Liver (tissue), 9 donors: ENCODE measurements around the gene SHH. TPM values are rescaled to one million over a fixed set of nuclear protein-coding genes. Genes with fewer than 3 reads are reported as not detected.

ENCODE experiments used
- DNase-seq: peaks from one replicate; pipeline ENCODE4 v3.0.0-alpha.2; 2017; ENCODE audit warnings: low spot score
- H3K27ac ChIP-seq, 2 donors: one replicate each; pipeline ENCODE4 v1.7.0; 2013; ENCODE audit warnings: inconsistent platforms in 2 of 2, low read length in 2 of 2, control low read depth in 1 of 2, low read depth in 1 of 2, mild to moderate bottlenecking in 1 of 2
- H3K27me3 ChIP-seq, 4 donors: one replicate each; pipeline versions ENCODE4 v1.6.1 to v1.7.0; 2013; ENCODE audit warnings: low read length in 3 of 4, inconsistent platforms in 1 of 4, mild to moderate bottlenecking in 1 of 4, moderate library complexity in 1 of 4; ENCODE audit not compliant: control insufficient read depth in 4 of 4, insufficient read depth in 4 of 4
- H3K36me3 ChIP-seq, 4 donors: one replicate each; pipeline versions ENCODE4 v1.6.1 to v1.7.0; 2013; ENCODE audit warnings: low read length in 3 of 4, mild to moderate bottlenecking in 3 of 4, low read depth in 1 of 4, moderate library complexity in 1 of 4; ENCODE audit not compliant: control insufficient read depth in 4 of 4, insufficient read depth in 3 of 4
- H3K4me1 ChIP-seq, 4 donors: one replicate each; pipeline versions ENCODE4 v1.6.1 to v1.7.0; 2013; ENCODE audit warnings: low read length in 3 of 4, mild to moderate bottlenecking in 3 of 4, moderate library complexity in 1 of 4; ENCODE audit not compliant: control insufficient read depth in 4 of 4, insufficient read depth in 4 of 4
- H3K4me3 ChIP-seq, 3 donors: one replicate each; pipeline versions ENCODE4 v1.6.1 to v1.7.0; 2013; ENCODE audit warnings: low read length in 3 of 3, control low read depth in 1 of 3, low read depth in 1 of 3, mild to moderate bottlenecking in 1 of 3
- H3K9ac ChIP-seq, 2 donors: one replicate each; pipeline ENCODE4 v1.7.0; 2013; ENCODE audit warnings: low read length in 2 of 2, mild to moderate bottlenecking in 2 of 2, moderate library complexity in 2 of 2, control low read depth in 1 of 2, low read depth in 1 of 2
- H3K9me3 ChIP-seq, 4 donors: one replicate each; pipeline versions ENCODE4 v1.6.1 to v1.7.0; 2013; ENCODE audit warnings: low read length in 3 of 4; ENCODE audit not compliant: control insufficient read depth in 4 of 4
- EGR1 ChIP-seq, 2 donors: IDR thresholded peaks; 2 replicates each; pipeline ENCODE4 v1.6.1; 2016 to 2018; ENCODE audit warnings: antibody characterized with exemption in 2 of 2, low read depth in 2 of 2
- FOXA1 ChIP-seq: IDR thresholded peaks from 2 replicates; pipeline ENCODE4 v1.6.1; 2016; ENCODE audit warnings: antibody characterized with exemption
- FOXA2 ChIP-seq: IDR thresholded peaks from 2 replicates; pipeline ENCODE4 v1.6.1; 2016; ENCODE audit warnings: antibody characterized with exemption
- GABPA ChIP-seq, 2 donors: IDR thresholded peaks in 1 of 2; conservative IDR thresholded peaks in 1 of 2; 2 replicates each; pipeline ENCODE4 v1.6.1; 2016; ENCODE audit warnings: antibody characterized with exemption in 2 of 2, mild to moderate bottlenecking in 1 of 2, moderate library complexity in 1 of 2
- HNF4A ChIP-seq, 2 donors: conservative IDR thresholded peaks; 2 replicates each; pipeline ENCODE4 v1.6.1; 2016; ENCODE audit warnings: antibody characterized with exemption in 2 of 2, mild to moderate bottlenecking in 2 of 2
- HNF4G ChIP-seq: IDR thresholded peaks from 2 replicates; pipeline ENCODE4 v1.6.1; 2016; ENCODE audit warnings: antibody characterized with exemption
- JUND ChIP-seq, 2 donors: IDR thresholded peaks; 2 replicates each; pipeline ENCODE4 v1.6.1; 2016; ENCODE audit warnings: antibody characterized with exemption in 2 of 2
- NR2F2 ChIP-seq: IDR thresholded peaks from 2 replicates; pipeline ENCODE4 v1.6.1; 2016; ENCODE audit warnings: antibody characterized with exemption
- RXRA ChIP-seq, 2 donors: IDR thresholded peaks; 2 replicates each; pipeline ENCODE4 v1.6.1; 2017 to 2018; ENCODE audit warnings: antibody characterized with exemption in 2 of 2, mild to moderate bottlenecking in 1 of 2
- SP1 ChIP-seq: IDR thresholded peaks from 2 replicates; pipeline ENCODE4 v1.6.1; 2018; ENCODE audit warnings: antibody characterized with exemption, mild to moderate bottlenecking
- YY1 ChIP-seq: IDR thresholded peaks from 2 replicates; pipeline ENCODE4 v1.6.1; 2016; ENCODE audit warnings: antibody characterized with exemption, mild to moderate bottlenecking
- WGBS: extraction: QIAGEN DNeasy Blood & Tissue Kit; methylation state at CpG from one replicate; pipeline ENCODE4 v1.1.7; 2013; 5-methylcytosine and 5-hydroxymethylcytosine counted together
- polyA plus RNA-seq, 2 donors: library from polyadenylated mRNA; stranded (reverse) in 1 of 2; unstranded in 1 of 2; fragments of 200-250 nt in 1 of 2; fragments of >200 nt in 1 of 2; fragmentation: Nextera tagmentation in 1 of 2; extraction: Ambion mirVana in 1 of 2; gene quantifications; one replicate each; pipeline versions ENCODE4 v1.2.1 to v1.2.3, GENCODE V29; 2013 to 2015
- total RNA-seq, 2 donors: library from RNA; depleted of rRNA; stranded (reverse); fragments of >200 nt; gene quantifications; one replicate each; pipeline ENCODE4 v1.2.3, GENCODE V29; 2014
- TF ChIP-seq, protein P1 (sequence below): fragments of 150-350 bp; IDR thresholded peaks from 2 replicates; pipeline ENCODE4 v1.5.1; 2017; ENCODE audit warnings: improper control_type of control experiment, low read depth, low read length; ENCODE audit not compliant: missing input control
- TF ChIP-seq, protein P2 (sequence below): IDR thresholded peaks from 2 replicates; pipeline ENCODE4 v1.6.1; 2016; ENCODE audit warnings: antibody characterized with exemption, mild to moderate bottlenecking
- TF ChIP-seq, protein P3 (sequence below): IDR thresholded peaks from 2 replicates; pipeline ENCODE4 v1.6.1; 2016; ENCODE audit warnings: antibody characterized with exemption
- donor health status: healthy.
- donor health status: healthy.
- donor health status: healthy.
- donor health status: healthy.
- donor health status: healthy.

SHH gene
- total and polyA plus RNA-seq, 4 donors, result 3.9 to 10.0 (median 5.2) TPM

DNA sequence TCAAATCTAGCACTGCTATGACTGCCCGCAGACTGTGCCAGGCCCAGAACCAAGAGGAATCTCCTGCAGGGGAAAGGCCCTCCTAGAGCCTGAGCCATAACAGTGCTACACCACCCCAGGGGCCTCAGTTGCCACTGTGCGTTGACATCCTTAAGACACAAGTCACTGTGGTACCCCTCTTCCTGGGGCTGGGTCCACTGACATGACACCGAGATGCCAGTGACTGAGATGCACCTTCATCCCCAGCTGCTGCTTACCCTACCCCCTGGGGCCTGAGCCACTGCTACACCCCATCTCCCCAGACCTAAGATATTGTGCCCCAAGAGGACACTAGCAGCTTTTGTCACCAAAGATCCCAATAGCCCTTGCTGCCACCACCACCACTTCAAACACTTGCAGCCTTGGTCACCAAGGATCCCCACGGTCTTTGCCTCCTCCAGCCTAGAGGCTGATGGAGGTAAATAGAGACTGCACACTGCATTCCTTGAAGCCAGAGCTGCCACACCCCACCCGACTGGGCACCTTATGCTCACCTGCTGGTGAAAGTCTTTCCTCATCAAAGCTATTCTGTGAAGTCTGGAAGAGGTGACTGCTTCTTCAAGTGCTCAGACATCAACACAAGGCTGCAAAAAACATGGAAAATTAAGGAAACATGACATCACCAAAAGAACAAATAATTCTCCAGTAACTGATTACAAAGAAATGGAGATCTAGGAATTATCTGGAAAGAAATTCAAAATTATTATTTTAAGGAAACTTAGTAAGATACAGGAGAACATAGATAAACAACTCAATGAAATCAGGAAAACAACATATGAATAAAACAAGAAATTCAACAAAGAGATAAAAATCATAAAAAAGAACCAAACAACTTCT, 40.4 kb upstream of the SHH start:
- H3K4me3 ChIP-seq, result no peak overlapping the region
- no peak overlapping the region for H3K27ac ChIP-seq
- H3K9ac ChIP-seq, result no peak overlapping the region
- no peaks in the 10 kb centered on the region for H3K27me3 ChIP-seq
- DNase-seq, result no peak
- H3K36me3 ChIP-seq, result no peaks in the 10 kb centered on the region
- no peak for TF ChIP-seq RXRA (IDR thresholded peaks at IDR 0.05)
- no peak for TF ChIP-seq FOXA2
- TF ChIP-seq, protein P1, sequence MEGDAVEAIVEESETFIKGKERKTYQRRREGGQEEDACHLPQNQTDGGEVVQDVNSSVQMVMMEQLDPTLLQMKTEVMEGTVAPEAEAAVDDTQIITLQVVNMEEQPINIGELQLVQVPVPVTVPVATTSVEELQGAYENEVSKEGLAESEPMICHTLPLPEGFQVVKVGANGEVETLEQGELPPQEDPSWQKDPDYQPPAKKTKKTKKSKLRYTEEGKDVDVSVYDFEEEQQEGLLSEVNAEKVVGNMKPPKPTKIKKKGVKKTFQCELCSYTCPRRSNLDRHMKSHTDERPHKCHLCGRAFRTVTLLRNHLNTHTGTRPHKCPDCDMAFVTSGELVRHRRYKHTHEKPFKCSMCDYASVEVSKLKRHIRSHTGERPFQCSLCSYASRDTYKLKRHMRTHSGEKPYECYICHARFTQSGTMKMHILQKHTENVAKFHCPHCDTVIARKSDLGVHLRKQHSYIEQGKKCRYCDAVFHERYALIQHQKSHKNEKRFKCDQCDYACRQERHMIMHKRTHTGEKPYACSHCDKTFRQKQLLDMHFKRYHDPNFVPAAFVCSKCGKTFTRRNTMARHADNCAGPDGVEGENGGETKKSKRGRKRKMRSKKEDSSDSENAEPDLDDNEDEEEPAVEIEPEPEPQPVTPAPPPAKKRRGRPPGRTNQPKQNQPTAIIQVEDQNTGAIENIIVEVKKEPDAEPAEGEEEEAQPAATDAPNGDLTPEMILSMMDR, result no peak
- no peak for TF ChIP-seq YY1
- no peaks in the 10 kb centered on the region for H3K4me1 ChIP-seq
- WGBS, result 85% methylated on average over 5 of the region's 5 CpGs
- no peaks in the 10 kb centered on the region for H3K9me3 ChIP-seq

DNA sequence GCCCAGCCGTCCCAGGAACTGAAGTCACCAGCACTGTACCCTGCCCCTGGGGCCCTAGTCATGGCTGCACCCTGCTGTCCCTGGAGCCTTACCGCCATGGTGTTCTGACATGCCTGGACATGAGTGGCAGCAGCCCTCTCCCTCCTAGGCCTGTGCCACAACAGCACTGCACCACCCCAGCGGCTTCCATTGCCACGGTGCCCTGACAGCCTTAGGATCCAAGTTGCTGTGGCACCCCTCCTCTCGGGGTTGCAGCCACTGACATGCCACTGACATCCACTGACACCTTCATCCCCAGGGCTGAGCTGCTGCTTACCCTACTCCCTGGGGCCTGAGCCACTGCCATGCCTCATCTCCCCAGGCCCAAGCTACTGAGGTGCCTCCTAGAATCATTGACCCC, 39.6 kb upstream of the SHH start:
- 93% methylated on average over 5 of the region's 5 CpGs for WGBS

DNA sequence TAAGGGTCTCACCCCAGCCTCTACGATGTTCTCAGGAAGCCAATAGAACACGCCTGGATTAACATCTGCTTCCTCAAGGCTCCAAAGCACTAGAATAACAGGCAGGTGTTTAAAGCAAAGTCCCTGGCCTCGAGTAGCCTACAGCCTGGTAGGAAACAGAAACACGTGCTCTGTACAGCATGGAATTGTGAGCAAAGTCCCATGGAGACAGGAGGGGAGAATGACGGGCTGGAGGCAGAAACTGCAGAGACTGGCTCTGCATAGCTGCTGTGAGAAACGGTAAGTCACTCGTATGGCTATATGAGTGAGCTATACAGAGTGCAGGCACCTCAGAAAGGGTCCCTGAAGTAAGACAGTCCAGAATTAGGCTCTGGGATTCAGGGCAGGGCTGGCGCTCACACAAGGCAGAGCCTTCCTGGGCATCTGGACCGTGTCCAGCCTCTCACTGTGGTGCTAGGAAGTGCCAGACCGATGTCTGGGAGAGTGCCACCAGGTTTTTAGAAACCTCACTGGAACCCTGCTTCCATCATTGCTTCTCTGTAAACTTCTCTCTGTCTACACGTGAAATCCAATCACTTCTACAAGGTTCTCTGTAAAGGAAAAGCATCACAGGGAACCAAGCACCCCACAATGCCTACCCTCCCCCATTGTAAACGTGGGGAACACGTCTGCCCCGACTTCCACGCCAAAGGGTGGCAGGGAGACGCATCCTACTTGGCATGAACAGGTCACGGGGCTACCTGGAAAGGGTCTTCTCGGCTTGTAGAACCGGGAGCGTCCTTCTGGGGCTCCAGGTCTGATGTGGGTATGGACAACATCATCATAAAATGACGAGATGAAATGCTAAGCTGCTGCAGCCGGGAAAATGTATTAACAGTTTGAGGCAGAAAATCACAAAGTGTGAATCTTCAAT, 38.8 kb upstream of the SHH start:
- no peak for DNase-seq
- H3K4me3 ChIP-seq, result no peak overlapping the region
- 84% methylated on average over 22 of the region's 22 CpGs for WGBS
- no peaks in the 10 kb centered on the region for H3K9me3 ChIP-seq
- no peak overlapping the region for H3K27ac ChIP-seq
- no peaks in the 10 kb centered on the region for H3K27me3 ChIP-seq
- no peak overlapping the region for H3K9ac ChIP-seq
- no peaks in the 10 kb centered on the region for H3K36me3 ChIP-seq
- H3K4me1 ChIP-seq, result no peaks in the 10 kb centered on the region
- no peak for TF ChIP-seq SP1
- no peak for TF ChIP-seq NR2F2
- TF ChIP-seq EGR1 (IDR thresholded peaks at IDR 0.05; ENCODE audit: low read depth in 2 of 2), result no peak
- no peak for TF ChIP-seq JUND (IDR thresholded peaks at IDR 0.05)
- TF ChIP-seq GABPA (IDR thresholded peaks at IDR 0.05 in 1 of 2, conservative IDR thresholded peaks at IDR 0.05 in 1 of 2), result no peak
- TF ChIP-seq, protein P2, sequence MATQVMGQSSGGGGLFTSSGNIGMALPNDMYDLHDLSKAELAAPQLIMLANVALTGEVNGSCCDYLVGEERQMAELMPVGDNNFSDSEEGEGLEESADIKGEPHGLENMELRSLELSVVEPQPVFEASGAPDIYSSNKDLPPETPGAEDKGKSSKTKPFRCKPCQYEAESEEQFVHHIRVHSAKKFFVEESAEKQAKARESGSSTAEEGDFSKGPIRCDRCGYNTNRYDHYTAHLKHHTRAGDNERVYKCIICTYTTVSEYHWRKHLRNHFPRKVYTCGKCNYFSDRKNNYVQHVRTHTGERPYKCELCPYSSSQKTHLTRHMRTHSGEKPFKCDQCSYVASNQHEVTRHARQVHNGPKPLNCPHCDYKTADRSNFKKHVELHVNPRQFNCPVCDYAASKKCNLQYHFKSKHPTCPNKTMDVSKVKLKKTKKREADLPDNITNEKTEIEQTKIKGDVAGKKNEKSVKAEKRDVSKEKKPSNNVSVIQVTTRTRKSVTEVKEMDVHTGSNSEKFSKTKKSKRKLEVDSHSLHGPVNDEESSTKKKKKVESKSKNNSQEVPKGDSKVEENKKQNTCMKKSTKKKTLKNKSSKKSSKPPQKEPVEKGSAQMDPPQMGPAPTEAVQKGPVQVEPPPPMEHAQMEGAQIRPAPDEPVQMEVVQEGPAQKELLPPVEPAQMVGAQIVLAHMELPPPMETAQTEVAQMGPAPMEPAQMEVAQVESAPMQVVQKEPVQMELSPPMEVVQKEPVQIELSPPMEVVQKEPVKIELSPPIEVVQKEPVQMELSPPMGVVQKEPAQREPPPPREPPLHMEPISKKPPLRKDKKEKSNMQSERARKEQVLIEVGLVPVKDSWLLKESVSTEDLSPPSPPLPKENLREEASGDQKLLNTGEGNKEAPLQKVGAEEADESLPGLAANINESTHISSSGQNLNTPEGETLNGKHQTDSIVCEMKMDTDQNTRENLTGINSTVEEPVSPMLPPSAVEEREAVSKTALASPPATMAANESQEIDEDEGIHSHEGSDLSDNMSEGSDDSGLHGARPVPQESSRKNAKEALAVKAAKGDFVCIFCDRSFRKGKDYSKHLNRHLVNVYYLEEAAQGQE, result no peak
- TF ChIP-seq, protein P3, sequence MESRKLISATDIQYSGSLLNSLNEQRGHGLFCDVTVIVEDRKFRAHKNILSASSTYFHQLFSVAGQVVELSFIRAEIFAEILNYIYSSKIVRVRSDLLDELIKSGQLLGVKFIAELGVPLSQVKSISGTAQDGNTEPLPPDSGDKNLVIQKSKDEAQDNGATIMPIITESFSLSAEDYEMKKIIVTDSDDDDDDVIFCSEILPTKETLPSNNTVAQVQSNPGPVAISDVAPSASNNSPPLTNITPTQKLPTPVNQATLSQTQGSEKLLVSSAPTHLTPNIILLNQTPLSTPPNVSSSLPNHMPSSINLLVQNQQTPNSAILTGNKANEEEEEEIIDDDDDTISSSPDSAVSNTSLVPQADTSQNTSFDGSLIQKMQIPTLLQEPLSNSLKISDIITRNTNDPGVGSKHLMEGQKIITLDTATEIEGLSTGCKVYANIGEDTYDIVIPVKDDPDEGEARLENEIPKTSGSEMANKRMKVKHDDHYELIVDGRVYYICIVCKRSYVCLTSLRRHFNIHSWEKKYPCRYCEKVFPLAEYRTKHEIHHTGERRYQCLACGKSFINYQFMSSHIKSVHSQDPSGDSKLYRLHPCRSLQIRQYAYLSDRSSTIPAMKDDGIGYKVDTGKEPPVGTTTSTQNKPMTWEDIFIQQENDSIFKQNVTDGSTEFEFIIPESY, result no peak
- TF ChIP-seq YY1, result no peak

More for the DNA sequence above, 39.6 kb upstream of the SHH start:
- H3K9ac ChIP-seq, result no peak overlapping the region
- H3K36me3 ChIP-seq, result no peaks in the 10 kb centered on the region
- H3K9me3 ChIP-seq, result no peaks in the 10 kb centered on the region
- no peaks in the 10 kb centered on the region for H3K27me3 ChIP-seq
- TF ChIP-seq HNF4G (no peak), FOXA2 (no peak), JUND (IDR thresholded peaks at IDR 0.05) (no peak), SP1 (no peak), HNF4A (conservative IDR thresholded peaks at IDR 0.05) (no peak), EGR1 (IDR thresholded peaks at IDR 0.05; ENCODE audit: low read depth in 2 of 2) (no peak), GABPA (IDR thresholded peaks at IDR 0.05 in 1 of 2, conservative IDR thresholded peaks at IDR 0.05 in 1 of 2) (no peak), FOXA1 (no peak)
- TF ChIP-seq, protein P3, result no peak
- no peaks in the 10 kb centered on the region for H3K4me1 ChIP-seq
- H3K4me3 ChIP-seq, result no peak overlapping the region
- DNase-seq, result no peak
- H3K27ac ChIP-seq, result no peak overlapping the region
